ENCODE data around the gene SFSWAP. TPM values are rescaled to one million over a fixed set of nuclear protein-coding genes. Genes with fewer than 3 reads are reported as not detected.

Gene SFSWAP
- total RNA-seq, 1 donor from 2014 or later = 18.2 TPM

GRCh38 chr12:131732996-131733615 lies 22.2 kb downstream of the SFSWAP start:
- H3K4me3 ChIP-seq (ENCODE audit: low read depth, low read length) = no peak overlapping the region
- no peak for FAIRE-seq
- TF ChIP-seq, protein P1, sequence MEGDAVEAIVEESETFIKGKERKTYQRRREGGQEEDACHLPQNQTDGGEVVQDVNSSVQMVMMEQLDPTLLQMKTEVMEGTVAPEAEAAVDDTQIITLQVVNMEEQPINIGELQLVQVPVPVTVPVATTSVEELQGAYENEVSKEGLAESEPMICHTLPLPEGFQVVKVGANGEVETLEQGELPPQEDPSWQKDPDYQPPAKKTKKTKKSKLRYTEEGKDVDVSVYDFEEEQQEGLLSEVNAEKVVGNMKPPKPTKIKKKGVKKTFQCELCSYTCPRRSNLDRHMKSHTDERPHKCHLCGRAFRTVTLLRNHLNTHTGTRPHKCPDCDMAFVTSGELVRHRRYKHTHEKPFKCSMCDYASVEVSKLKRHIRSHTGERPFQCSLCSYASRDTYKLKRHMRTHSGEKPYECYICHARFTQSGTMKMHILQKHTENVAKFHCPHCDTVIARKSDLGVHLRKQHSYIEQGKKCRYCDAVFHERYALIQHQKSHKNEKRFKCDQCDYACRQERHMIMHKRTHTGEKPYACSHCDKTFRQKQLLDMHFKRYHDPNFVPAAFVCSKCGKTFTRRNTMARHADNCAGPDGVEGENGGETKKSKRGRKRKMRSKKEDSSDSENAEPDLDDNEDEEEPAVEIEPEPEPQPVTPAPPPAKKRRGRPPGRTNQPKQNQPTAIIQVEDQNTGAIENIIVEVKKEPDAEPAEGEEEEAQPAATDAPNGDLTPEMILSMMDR (IDR thresholded peaks at IDR 0.05; ENCODE audit: insufficient read depth, low read length, severe bottlenecking) = no peak
- peaks cover 33% of the 10 kb centered on the region for H3K36me3 ChIP-seq (ENCODE audit: control insufficient read depth, insufficient read depth, low read length)
- DNase-seq (ENCODE audit: low read depth) = no peak
- H3K27me3 ChIP-seq (ENCODE audit: control insufficient read depth, insufficient read depth, low read length) = no peaks in the 10 kb centered on the region

DNA sequence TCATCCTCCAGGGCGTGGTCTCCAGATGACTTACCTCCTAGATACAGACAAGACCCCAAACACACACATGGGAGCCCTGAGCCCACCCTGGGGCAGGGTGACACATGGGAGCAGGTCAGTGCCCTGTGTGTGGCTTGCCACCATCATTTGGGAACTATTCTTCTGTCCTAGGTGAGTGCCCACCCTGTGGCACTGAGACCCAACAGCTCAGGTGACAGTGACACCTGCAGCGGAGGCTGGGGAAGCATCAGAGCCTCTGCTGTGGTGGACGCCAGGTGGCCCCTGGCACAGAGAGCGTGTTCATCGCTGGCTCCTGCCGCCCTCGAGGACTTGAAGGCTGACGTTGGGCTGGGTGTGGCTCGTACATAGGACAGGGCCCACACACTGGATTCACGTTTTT lies 23.0 kb downstream of the SFSWAP start:
- Histone ChIP-seq H3K27me3 (ENCODE audit: control insufficient read depth, insufficient read depth, low read length) (no peaks in the 10 kb centered on the region), H3K36me3 (ENCODE audit: control insufficient read depth, insufficient read depth, low read length) (peaks cover 28% of the 10 kb centered on the region), H3K4me3 (ENCODE audit: low read depth, low read length) (no peak overlapping the region)
- DNase-seq (ENCODE audit: low read depth) = no peak
- TF ChIP-seq, protein P1 (IDR thresholded peaks at IDR 0.05; ENCODE audit: insufficient read depth, low read length, severe bottlenecking) = no peak
- no peak for FAIRE-seq

DNA sequence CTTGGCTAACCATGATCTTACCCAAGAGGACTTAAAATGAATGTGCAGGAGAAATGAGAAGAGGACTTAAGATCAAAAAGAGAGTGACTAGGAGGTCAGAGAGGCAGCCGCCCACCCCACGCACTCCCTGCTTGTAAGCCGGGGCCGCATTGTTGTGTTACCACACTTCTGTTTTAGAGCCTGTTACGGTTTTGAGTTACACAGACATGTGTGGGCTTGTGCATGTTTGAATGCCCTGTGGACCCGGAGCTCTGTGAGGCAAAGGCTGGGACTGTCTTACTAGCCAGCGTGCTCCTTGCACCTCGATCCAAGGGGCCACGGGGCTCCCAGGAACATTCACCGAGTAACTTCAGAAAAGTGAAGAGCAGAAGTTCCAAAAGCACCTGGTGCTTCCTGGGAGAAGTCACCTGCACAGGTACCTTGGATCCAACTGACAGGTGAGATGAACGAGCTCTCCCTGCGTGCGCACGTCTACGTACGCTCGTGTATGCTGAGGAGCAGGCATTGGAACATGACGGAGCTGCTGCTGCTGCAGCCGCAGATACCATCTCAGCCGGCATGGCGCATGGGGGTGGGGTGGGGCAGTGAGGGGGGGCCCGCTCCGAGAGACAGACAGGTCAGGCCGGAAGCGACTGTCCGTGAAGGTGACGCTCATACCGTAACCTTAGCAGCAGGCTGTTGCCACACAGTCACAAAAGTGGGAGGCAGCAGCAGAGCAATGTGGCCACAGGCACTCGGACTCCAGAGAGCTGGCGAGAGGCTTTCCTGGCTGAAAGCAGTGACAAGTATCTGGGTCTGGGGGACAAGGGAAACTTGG lies 23.7 kb downstream of the SFSWAP start:
- Histone ChIP-seq H3K36me3 (ENCODE audit: control insufficient read depth, insufficient read depth, low read length) (peaks cover 25% of the 10 kb centered on the region), H3K27me3 (ENCODE audit: control insufficient read depth, insufficient read depth, low read length) (no peaks in the 10 kb centered on the region), H3K4me3 (ENCODE audit: low read depth, low read length) (no peak overlapping the region)
- DNase-seq (ENCODE audit: low read depth) = peak; percentile 69
- no peak for FAIRE-seq
- TF ChIP-seq, protein P1 (IDR thresholded peaks at IDR 0.05; ENCODE audit: insufficient read depth, low read length, severe bottlenecking) = no peak

DNA sequence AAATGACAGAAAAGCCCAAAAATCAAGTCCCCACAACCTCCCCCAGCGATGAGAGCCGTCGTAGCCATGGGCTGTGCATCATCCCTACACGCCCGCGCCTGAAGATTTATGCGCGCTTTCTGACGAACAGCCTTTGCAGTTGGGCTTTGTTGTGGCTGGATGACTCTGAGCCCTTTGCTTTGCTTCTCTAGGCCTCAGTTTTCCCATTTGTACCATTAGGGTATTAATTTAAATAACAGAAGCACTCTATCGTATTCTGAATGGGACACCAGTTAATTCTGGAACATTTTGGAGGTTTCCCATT lies 24.2 kb downstream of the SFSWAP start:
- Histone ChIP-seq H3K27me3 (ENCODE audit: control insufficient read depth, insufficient read depth, low read length) (no peaks in the 10 kb centered on the region), H3K36me3 (ENCODE audit: control insufficient read depth, insufficient read depth, low read length) (peaks cover 23% of the 10 kb centered on the region), H3K4me3 (ENCODE audit: low read depth, low read length) (no peak overlapping the region)
- FAIRE-seq (no peak), DNase-seq (ENCODE audit: low read depth) (no peak)
- TF ChIP-seq, protein P1 (IDR thresholded peaks at IDR 0.05; ENCODE audit: insufficient read depth, low read length, severe bottlenecking) = no peak

- TF ChIP-seq, protein P1 (IDR thresholded peaks at IDR 0.05; ENCODE audit: insufficient read depth, low read length, severe bottlenecking) = no peak
- no peak for DNase-seq (ENCODE audit: low read depth)
- no peak for FAIRE-seq
- no peak overlapping the region for H3K4me3 ChIP-seq (ENCODE audit: low read depth, low read length)
- H3K27me3 ChIP-seq (ENCODE audit: control insufficient read depth, insufficient read depth, low read length) = no peaks in the 10 kb centered on the region
- peaks cover 20% of the 10 kb centered on the region for H3K36me3 ChIP-seq (ENCODE audit: control insufficient read depth, insufficient read depth, low read length)
Observed at GRCh38 chr12:131735476-131736445, 24.9 kb downstream of the SFSWAP start.
